ENCODE data around the gene GRM7.

Gene GRM7

GRCh38 chr3:7205962-7206361, 345.0 kb downstream of the GRM7 start:
- intact Hi-C loops (cut with DNase I): no loop called here
- DNase-seq: no peak

DNA sequence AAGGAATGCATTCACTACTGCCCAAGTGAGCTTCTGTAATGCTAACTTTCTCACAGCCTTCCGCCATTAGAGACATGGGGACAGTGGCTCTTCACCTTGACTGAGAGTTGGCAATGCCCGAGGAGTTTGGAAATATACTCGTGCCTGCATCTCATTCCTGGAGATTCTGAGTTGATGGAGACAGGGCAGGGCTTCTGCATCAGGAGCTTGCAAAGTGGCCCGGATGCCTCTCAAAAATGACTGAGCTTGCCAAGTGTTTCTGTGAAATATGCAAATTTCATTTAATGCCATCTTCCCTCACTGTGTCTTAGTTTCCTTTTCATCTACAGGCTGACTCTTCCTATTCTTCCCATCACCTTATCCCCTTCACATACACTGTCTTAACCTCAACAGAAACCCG, 346.2 kb downstream of the GRM7 start:
- intact Hi-C loops (cut with DNase I): no loop called here
- peak in 1 of 42 donors; percentile 39 for DNase-seq

DNA sequence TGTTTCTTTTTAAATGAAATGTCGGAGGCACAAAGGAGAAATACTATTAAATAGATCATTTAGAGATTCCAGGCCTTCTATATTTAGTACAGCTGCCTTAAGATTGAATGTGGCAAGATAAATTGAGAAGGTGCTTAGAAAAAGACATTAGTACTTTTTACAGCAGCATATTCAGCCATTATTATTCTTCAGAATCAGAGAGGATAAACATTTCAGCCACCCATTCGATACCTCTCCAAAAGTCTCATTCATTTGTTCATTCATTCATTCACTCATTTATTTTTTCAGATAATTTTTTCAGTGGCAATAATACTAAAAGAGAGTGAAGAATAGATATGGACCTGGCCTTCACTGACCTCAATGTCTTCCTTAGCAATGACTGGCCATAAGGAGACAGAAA, 347.0 kb downstream of the GRM7 start:
- DNase-seq: no peak

DNA sequence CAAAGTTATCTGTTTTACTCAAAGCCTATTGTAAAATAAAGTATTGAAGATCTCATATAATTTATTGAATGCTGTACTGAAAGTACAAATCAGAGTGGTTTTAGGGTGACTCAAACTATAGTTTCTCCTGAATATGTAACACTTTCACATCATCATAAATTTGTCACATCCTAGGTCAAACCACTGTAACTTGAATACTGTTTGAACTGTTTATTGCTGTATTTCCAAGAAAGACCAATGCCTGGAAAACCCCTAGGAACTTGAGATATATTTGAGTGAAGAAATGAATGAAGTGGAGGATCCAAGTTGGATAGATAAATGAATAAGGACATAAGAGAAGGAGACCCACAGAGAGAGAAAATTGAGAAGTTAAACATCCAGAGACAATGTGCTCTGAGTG, 348.2 kb downstream of the GRM7 start:
- DNase-seq: no peak
- intact Hi-C loops (cut with DNase I): no loop called here

More for the DNA sequence above, 347.0 kb downstream of the GRM7 start:
- intact Hi-C loops (cut with DNase I): no loop called here

DNA sequence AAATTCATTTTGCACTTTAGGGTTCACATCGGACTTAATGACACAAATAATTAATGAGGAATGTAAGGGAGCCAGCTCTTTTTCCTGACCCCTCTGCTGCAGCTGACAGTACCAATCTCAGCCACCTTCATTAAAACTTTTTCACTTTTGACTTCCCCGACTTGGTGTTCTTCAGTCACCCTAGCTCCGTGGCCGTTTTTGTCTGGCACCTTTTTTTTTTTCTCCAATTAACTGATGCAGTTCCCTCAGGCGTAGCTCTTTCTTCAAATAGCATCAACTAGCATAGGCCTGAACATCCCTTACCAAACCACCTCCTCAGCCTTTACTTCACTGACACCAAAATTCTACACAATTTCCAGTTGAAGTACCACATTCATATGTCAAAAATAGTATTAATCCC, 350.8 kb downstream of the GRM7 start:
- DNase-seq: no peak
- intact Hi-C loops (cut with DNase I): no loop called here

GRCh38 chr3:7215706-7216105, 354.8 kb downstream of the GRM7 start:
- intact Hi-C loops (cut with DNase I): no loop called here
- DNase-seq: no peak

DNA sequence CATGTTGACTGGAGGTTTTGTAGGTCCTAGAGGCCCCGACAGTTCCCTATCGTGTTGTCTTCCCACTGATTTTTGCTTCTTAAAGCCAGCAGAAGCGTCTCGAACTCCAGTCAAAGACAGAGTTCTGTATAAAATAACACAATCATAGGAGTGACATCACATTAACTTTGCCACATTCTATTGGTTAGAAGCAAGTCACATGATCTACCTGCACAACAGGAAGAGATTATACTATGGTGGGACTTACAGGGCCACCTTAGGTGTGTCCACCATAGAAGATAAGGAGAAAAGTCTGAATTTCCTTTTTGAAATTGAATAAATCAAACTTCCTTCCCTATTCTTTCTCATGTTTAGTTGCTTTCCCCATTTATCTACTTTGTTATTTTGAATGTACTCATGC, 365.5 kb downstream of the GRM7 start:
- intact Hi-C loops (cut with DNase I): no loop called here
- DNase-seq: no peak

DNA sequence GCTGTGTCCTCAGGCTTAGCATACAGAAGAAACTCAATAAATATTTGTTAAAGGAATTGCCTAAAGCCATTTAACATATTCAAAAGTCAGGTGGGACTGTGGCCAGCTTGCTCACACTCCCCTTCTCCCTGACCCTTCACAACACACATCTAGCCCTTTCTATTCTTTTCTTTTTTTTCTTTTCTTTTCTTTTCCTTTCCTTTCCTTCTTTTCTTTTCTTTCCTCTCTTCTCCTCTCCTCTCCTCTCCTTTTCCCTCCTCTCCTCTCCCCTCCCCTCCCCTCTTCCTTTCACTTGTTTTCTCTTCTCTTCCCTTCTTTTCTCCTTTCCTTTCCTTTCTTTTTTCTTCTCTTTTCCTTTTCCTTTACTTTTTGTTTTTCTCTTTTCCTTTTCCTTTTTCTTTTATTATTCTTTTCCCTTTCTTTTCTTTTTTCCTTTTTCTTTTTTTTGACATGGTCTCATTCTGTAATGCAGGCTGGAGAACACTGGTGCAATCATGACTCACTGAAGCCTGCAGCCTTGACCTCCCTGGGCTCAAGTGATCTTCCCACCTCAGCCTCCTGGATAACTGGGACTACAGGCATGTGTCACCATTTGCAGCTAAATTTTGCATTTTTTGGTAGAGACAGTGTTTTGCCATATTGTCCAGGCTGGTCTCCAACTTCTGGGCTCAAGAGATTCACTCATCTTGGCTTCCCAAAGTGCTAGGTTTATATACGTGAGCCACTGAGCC, 377.8 kb downstream of the GRM7 start:
- intact Hi-C loops (cut with DNase I): no loop called here
- DNase-seq: no peak

GRCh38 chr3:7241584-7242302, 380.8 kb downstream of the GRM7 start:
- DNase-seq: no peak
- intact Hi-C loops (cut with DNase I): no loop called here

- DNase-seq: no peak
- intact Hi-C loops (cut with DNase I): no loop called here
Observed at GRCh38 chr3:7242303-7242635, 381.4 kb downstream of the GRM7 start.

DNA sequence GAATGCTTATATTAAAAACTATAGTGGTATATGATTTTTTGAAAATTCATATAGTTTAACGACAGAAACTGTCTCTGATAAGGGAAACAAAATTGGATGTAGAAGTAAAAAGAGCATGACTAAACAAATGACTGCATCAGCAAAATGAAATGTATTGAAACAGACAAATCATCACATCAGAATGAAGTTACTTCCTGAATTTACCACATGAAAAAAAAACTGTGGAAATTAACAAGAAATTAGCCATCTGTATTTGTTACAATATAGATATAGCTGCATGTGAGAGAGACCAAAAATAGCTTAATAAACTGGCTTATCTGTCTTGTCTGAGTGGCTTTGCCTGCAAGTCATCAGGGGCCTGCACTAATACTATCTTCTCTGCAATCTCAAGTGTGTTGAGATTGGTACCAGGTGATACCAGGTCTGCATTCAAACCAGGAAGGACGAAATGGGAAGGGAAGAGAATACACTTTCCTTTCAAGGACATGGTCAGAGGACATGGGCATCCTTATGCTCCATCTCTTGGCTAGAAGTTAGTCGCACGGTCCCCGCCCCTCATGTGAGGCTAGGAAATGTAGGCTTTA, 388.7 kb downstream of the GRM7 start:
- no peak for DNase-seq
- intact Hi-C loops (cut with DNase I): no loop called here

- DNase-seq: no peak
- intact Hi-C loops (cut with DNase I): no loop called here
Observed at GRCh38 chr3:7254251-7254650, 393.3 kb downstream of the GRM7 start.

DNA sequence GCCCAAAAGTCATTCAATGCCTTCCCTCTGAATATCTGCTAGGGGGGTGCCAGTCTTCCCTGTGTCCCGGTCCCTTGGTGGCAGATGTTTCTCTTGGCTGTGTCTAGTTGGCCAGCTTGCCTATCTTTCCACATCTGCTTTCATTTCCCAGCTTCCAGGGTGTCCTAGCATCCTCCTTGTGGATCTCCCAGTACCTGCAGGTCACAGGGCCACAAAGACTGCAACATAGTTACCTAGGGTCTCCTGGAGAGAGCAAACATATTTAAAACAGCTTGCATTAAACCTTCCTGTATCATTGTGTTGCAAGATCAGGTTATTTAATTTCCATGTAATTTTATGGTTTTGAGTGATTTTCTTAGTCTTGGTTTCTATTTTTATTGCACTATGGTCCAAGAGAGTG, 400.1 kb downstream of the GRM7 start:
- intact Hi-C loops (cut with DNase I): no loop called here
- no peak for DNase-seq

- DNase-seq: no peak
- intact Hi-C loops (cut with DNase I): no loop called here
Observed at GRCh38 chr3:7263347-7264195, 402.7 kb downstream of the GRM7 start.

- no peak for DNase-seq
- intact Hi-C loops (cut with DNase I): no loop called here
Observed at GRCh38 chr3:7264196-7264526, 403.2 kb downstream of the GRM7 start.

- no peak for DNase-seq
- intact Hi-C loops (cut with DNase I): no loop called here
Observed at GRCh38 chr3:7265736-7266135, 404.8 kb downstream of the GRM7 start.

DNA sequence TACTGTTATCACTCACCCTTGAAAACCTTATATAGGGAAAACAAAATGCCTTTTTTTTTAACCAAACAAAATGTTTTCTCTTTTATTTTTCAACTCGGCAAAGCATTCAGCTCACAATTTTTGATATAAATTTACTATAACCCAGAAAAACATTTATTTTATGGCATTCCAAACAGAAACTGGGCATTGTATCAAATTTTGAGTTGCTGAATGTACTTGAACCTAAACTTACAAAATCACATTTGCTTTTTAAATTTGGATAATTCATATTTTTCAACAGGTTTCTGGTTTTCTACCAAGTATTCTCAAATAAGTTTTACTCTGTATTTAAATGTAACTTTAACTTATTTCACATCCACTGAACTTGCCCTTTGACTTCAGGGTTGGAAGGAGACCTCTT, 405.6 kb downstream of the GRM7 start:
- DNase-seq: no peak
- intact Hi-C loops (cut with DNase I): no loop called here

DNA sequence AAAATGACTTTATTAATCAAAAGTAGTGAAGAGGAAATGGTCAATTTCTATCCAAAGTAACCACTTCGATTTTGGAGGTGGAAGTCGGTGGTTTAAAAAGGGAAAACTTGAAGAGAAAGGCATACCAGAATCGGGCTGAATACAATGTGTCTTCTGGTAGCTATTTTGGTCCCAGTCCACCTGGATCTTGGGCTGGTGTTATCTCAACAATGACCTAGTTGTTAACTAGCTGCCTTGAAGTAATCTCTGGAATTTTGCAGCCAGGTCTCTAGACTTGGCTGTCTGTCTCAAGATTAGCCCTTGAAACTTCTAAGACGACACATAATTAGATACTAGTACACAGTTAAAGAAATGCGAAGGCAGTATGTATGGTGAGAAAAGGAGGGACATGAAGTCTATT, 409.8 kb downstream of the GRM7 start:
- intact Hi-C loops (cut with DNase I): no loop called here
- DNase-seq: no peak

DNA sequence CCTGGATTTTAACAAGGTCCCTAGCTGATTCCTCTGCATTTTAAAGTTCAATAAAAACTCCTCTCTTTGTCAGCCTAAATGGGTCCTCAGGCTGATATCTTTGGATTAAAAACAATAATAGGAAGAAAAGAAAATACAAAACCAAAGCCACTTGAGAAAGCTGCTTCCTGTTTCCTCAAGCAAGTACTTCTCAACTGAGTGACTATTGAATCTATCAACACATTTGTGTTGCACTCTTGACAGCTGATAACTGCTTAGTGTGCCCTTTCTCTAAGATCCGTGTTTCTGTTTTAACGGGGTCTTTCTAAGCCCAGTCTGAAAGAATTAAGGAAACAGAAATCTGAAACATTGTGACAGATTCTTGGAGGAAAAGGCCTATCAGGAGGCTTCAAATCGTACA, 410.7 kb downstream of the GRM7 start:
- no peak for DNase-seq
- intact Hi-C loops (cut with DNase I): no loop called here

DNA sequence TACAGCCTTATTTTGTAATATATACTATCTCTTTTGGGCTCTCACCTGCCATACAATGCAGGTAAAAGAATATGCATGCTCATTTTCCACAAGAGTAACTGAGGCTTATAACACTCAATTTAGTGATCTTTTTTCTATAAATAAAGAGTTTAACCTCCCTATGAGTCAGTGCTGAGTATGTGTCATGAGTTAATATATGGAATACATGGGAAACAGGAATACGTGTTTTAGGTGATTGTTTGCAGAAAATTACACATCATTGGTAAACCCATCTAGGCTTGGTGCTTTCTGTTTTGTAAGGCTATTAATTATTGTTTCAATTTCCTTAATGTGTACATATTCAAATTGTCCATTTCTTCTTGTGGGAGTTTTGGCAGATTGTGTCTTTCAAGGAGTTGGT, 411.3 kb downstream of the GRM7 start:
- intact Hi-C loops (cut with DNase I): no loop called here
- DNase-seq: no peak
